Central memory CD8-positive, alpha-beta T cell (primary cell): ENCODE measurements around the gene SHISA3.
A peak's percentile ranks its signal among the peaks of the same experiment; 100 is the strongest.
"Not testable (repeated sequence)": the region's sequence is repeated elsewhere in the genome, so short reads cannot be mapped to it uniquely, and the experiment has no call there.

Experiments used
- ATAC-seq: fragments of 150-1000 bp; cut with Tn5 transposase; replicated peaks from 2 replicates; pipeline ENCODE4 v1.10.0; 2022; ENCODE audit warnings: mild to moderate bottlenecking, moderate FRiP score, moderate number of reproducible peaks; ENCODE audit not compliant: poor library complexity, severe bottlenecking; ENCODE audit errors: extremely low read depth
- DNase-seq, 2 donors: peaks; one replicate each; pipeline ENCODE4 v3.0.0; 2021; ENCODE audit warnings: low spot score in 2 of 2
- H3K27ac Mint-ChIP-seq: one replicate; pipeline ENCODE4 v1.8.0; 2022; ENCODE audit warnings: low read depth, mild to moderate bottlenecking, moderate library complexity, mixed read lengths
- H3K27me3 Mint-ChIP-seq: one replicate; pipeline ENCODE4 v1.8.0; 2022; ENCODE audit warnings: mixed read lengths
- H3K36me3 Mint-ChIP-seq: one replicate; pipeline ENCODE4 v1.8.0; 2022; ENCODE audit warnings: mild to moderate bottlenecking, moderate library complexity, mixed read lengths; ENCODE audit not compliant: insufficient read depth
- H3K4me1 Mint-ChIP-seq: one replicate; pipeline ENCODE4 v1.8.0; 2022; ENCODE audit warnings: mixed read lengths
- H3K4me3 Mint-ChIP-seq: one replicate; pipeline ENCODE4 v1.8.0; 2022; ENCODE audit warnings: mild to moderate bottlenecking, moderate library complexity, mixed read lengths
- H3K9me3 Mint-ChIP-seq: one replicate; pipeline ENCODE4 v1.8.0; 2022; ENCODE audit warnings: mixed read lengths

SHISA3 gene

DNA sequence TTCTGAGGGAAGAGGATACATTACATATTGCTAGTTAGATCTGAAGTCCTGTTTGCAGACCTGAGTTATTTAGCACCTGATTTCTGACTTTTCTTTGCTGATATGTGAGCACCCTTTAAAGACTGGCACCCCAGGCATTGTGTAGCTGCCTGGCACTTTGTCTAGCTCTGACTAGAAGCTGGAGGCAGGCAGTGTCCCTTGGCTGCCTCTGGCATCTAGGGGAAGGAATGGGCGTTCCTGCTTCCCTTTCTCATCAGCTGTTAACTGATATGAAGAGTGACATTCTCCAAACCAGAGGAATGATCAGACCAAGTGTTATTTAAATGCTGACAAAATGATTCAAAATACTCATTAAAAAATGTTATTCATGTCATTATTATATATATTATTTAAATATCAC is 30.3 kb upstream of the SHISA3 start:
- no peak for DNase-seq
- H3K9me3 Mint-ChIP-seq, result no peaks in the 10 kb centered on the region

DNA sequence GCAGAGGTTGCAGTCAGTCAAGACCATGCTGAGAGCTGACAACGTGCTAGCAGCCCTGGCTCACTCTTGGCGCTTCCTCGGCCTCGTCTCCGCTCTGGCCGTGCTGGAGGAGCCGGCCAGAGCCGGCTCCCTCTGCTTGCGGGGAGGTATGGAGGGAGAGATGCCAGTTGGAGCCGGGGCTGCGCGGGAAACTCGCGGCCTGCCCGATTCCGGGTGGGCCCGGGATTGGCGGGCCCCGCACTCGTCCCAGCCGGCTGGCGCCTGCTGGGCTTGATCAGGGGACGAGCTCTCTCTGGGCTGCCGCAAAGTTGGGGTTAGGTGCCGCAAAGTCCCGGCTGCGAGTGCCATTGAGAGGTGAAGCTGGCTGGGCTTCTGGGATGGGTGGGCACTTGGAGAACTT is 27.8 kb upstream of the SHISA3 start:
- no peak for DNase-seq
- no peaks in the 10 kb centered on the region for H3K9me3 Mint-ChIP-seq
- no peak overlapping the region for H3K27ac Mint-ChIP-seq
- no peaks in the 10 kb centered on the region for H3K4me1 Mint-ChIP-seq
- no peaks in the 10 kb centered on the region for H3K36me3 Mint-ChIP-seq
- H3K27me3 Mint-ChIP-seq, result peaks cover 24% of the 10 kb centered on the region
- no peak overlapping the region for H3K4me3 Mint-ChIP-seq
- ATAC-seq, result no peak

More for the DNA sequence above, 30.3 kb upstream of the SHISA3 start:
- no peaks in the 10 kb centered on the region for H3K36me3 Mint-ChIP-seq
- no peak for ATAC-seq
- H3K4me1 Mint-ChIP-seq, result no peaks in the 10 kb centered on the region
- peaks cover 33% of the 10 kb centered on the region for H3K27me3 Mint-ChIP-seq
- H3K4me3 Mint-ChIP-seq, result no peak overlapping the region
- no peak overlapping the region for H3K27ac Mint-ChIP-seq

DNA sequence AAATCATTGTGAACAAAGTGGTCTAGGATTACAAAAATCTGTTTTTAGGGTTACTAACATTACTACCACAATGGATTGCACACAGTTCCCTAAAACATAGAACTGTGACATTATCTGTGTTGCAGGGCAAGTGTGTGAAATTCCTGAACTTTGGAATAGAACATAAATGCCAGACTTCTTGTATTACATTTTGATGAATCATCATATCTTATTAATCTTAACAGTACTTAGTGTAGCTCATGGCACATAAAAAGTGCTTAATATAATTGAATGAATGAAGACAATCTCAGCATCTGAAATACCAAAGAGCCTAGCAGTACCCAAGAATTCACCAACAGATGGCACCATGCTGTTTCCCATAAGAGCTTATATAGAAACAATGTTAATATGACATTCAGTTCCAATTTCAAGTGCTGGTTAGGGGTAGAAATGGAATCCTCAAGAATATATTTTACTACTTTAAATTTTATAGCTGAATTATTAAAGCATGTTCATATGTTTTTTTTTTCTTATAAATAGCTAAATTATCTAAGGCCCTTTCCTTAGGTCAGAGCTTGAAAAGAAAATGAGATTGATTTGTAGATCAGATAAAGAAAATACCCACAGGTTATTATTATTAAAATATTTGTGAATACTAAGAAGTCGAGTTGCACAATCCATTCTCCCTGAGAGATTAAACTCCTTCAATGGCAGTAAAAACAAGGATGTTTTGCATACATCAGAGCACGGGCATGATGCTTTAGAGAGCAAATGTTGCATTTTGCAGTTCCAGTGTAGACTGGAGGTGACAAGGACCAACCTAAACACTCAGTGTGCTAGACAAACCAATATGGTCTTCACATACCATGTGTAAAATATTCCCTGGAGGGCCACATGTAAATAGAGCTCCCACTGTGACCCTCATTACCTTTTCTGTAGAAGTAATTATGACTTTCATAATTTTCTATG is 25.7 kb upstream of the SHISA3 start:
- H3K4me1 Mint-ChIP-seq, result no peaks in the 10 kb centered on the region
- ATAC-seq, result no peak
- no peaks in the 10 kb centered on the region for H3K9me3 Mint-ChIP-seq
- H3K4me3 Mint-ChIP-seq, result no peak overlapping the region
- no peaks in the 10 kb centered on the region for H3K36me3 Mint-ChIP-seq
- DNase-seq, result no peak
- peaks cover 36% of the 10 kb centered on the region for H3K27me3 Mint-ChIP-seq
- H3K27ac Mint-ChIP-seq, result no peak overlapping the region

DNA sequence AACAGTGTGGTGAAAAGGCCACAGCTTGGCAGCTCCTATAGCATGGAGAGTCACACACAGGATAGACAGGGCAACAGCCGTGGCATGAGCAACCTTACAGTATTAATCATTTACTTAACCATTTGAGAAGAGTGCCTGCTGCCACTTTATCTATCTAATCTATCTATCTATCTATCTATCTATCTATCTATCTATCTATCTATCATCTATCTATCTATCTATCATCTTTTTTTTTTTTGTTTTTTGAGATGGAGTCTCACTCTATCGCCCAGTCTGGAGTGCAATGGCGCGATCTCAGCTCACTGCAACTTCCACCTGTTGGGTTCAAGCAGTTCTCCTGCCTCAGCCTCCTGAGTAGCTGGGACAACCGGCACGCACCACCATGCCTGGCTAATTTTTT is 25.0 kb upstream of the SHISA3 start:
- ATAC-seq, H3K4me3 Mint-ChIP-seq, H3K4me1 Mint-ChIP-seq, H3K36me3 Mint-ChIP-seq, H3K9me3 Mint-ChIP-seq, DNase-seq, H3K27ac Mint-ChIP-seq: not testable (repeated sequence)
- H3K27me3 Mint-ChIP-seq, result peaks cover 29% of the 10 kb centered on the region

DNA sequence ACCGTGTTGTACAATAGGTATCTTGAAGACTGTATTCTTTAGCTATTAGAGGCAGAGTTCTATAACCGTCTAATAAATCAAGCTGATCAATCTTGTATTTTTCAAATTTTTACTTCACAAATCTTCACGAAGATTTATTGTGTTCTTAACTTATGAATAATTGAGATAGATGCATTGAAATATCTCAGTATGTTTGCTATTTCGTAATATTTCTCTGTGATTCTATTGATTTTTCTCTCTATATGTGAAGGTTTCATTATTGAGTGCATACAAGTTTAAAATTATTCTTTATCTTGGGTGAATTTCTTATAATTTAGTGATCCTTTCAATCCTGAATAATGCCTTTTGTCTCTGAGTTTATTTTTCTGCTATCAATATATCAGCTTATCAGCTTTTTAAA is 19.8 kb upstream of the SHISA3 start:
- no peaks in the 10 kb centered on the region for H3K36me3 Mint-ChIP-seq
- H3K27ac Mint-ChIP-seq, result no peak overlapping the region
- H3K27me3 Mint-ChIP-seq, result peaks cover 54% of the 10 kb centered on the region
- DNase-seq (no peak), ATAC-seq (no peak)
- no peaks in the 10 kb centered on the region for H3K4me1 Mint-ChIP-seq
- H3K9me3 Mint-ChIP-seq, result no peaks in the 10 kb centered on the region
- H3K4me3 Mint-ChIP-seq, result no peak overlapping the region

DNA sequence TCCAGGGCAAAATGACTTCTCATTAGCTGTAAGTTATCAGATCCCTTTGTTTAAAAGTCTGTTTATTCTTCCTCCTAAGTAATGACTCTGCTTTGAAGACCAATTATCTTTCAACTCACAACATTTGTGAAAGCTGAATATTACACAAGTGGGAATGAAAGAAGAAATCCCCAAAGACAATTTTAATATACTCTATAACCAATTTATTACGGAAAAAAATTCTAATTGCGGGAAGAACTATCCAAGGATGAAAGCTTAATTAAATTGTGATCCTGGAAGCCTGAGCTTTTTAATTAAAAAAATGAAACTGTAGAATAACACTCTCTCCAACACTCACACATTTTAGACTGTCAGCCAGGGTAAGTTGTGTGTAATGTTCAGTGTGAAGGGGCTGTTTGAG is 15.6 kb upstream of the SHISA3 start:
- Mint-ChIP-seq H3K36me3 (peaks cover 3% of the 10 kb centered on the region), H3K27me3 (peaks cover 44% of the 10 kb centered on the region), H3K4me1 (no peaks in the 10 kb centered on the region), H3K9me3 (no peaks in the 10 kb centered on the region), H3K4me3 (no peak overlapping the region), H3K27ac (no peak overlapping the region)
- no peak for DNase-seq
- no peak for ATAC-seq

DNA sequence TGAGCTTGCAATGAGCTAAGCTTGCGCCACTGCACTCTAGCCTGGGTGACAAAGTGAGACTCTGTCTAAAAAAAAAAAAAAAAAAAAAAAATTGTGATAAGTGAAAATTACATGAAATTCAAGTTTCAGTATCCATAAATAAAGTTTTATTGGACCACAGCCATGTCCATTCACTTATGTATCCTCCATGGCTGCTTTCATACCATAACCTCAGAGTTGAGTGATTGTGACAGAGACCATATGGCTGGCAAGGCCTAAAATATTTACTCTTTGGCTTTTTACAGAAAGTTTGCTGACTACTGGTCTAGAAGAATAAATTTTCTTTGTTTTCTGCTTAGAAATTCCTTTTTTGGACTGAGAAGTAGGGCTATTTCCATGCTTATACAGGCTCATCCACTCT is 11.8 kb upstream of the SHISA3 start:
- ATAC-seq (no peak), DNase-seq (no peak)
- Mint-ChIP-seq H3K4me3 (no peak overlapping the region), H3K4me1 (no peaks in the 10 kb centered on the region), H3K27me3 (peaks cover 33% of the 10 kb centered on the region), H3K27ac (no peak overlapping the region), H3K9me3 (no peaks in the 10 kb centered on the region), H3K36me3 (peaks cover 3% of the 10 kb centered on the region)

DNA sequence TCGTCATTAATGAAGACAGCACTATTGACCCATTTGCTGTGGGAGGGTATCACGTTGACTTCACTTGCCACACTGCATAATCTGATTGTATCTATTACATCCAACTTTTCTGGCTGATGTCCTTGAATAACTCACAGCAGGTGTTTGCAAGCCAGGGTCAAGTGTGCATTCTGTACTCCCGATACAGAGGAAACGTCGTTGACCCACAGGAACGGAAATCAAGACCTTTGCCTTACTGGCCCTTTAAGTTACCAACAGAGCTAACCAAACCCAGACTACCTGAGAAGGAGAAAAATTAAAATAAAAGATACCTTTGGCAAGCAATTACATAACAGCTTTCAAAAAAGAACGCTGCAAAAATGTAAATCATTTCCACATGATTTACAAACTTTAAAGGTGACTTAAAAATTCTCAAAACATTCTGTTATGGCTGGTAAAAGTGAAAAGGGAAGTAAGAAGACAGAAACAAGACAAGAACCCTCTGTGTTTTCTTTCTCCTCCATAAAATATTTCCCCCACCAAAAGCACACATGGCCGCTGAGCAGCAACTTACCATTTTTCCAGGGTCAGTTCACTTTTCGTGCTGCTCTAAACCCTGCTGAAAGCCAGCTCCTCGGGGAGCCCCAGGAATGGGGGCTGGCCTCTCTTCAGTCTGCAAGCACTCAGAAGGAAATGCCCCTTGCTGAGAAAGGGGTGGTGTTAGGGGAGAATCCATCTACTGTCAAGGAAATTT is 6.5 kb upstream of the SHISA3 start:
- H3K27ac Mint-ChIP-seq, result no peak overlapping the region
- ATAC-seq (no peak), DNase-seq (no peak)
- H3K4me1 Mint-ChIP-seq, result no peaks in the 10 kb centered on the region
- H3K9me3 Mint-ChIP-seq, result no peaks in the 10 kb centered on the region
- H3K36me3 Mint-ChIP-seq, result no peaks in the 10 kb centered on the region
- H3K27me3 Mint-ChIP-seq, result peaks cover 25% of the 10 kb centered on the region
- H3K4me3 Mint-ChIP-seq, result no peak overlapping the region

DNA sequence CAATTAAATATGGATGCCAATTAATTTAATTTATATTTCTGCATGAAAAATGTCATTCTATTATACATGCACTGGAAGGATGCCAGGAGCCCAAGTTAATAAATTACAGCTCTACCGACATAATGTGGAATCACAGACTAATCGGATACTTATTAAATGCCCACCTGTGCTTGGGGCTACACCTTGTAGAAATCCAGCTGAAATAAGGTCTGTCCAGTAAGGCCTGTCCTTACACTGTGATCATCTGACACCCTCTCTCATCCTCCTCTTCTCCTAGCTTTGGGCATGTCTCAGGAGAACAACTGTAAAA is 6.0 kb upstream of the SHISA3 start:
- H3K27me3 Mint-ChIP-seq, result peaks cover 29% of the 10 kb centered on the region
- no peak for DNase-seq
- H3K4me1 Mint-ChIP-seq, result no peaks in the 10 kb centered on the region
- H3K27ac Mint-ChIP-seq, result no peak overlapping the region
- no peaks in the 10 kb centered on the region for H3K36me3 Mint-ChIP-seq
- H3K9me3 Mint-ChIP-seq, result no peaks in the 10 kb centered on the region
- H3K4me3 Mint-ChIP-seq, result no peak overlapping the region
- no peak for ATAC-seq

DNA sequence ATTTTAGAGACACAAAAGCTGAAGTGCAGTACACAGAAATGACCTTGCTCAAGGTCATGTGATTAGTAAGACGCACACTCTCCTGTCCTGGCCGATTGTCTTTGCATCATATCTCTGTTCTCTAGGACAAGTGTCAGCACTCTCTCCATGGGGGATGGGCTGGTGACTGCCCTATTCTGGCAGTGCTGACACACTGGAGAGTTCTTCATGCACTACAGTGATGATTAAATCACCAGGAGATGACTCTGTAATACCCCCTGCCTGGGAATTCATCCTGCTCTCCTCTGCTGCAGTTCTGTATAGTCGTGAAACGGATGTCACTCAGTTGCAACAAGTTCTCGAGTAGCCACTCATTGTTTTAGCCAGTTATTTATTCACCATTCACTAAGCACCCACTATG is 5.3 kb upstream of the SHISA3 start:
- DNase-seq (no peak), ATAC-seq (no peak)
- peaks cover 6% of the 10 kb centered on the region for H3K4me1 Mint-ChIP-seq
- H3K9me3 Mint-ChIP-seq, result no peaks in the 10 kb centered on the region
- H3K36me3 Mint-ChIP-seq, result no peaks in the 10 kb centered on the region
- peaks cover 29% of the 10 kb centered on the region for H3K27me3 Mint-ChIP-seq
- no peak overlapping the region for H3K4me3 Mint-ChIP-seq
- H3K27ac Mint-ChIP-seq, result no peak overlapping the region

DNA sequence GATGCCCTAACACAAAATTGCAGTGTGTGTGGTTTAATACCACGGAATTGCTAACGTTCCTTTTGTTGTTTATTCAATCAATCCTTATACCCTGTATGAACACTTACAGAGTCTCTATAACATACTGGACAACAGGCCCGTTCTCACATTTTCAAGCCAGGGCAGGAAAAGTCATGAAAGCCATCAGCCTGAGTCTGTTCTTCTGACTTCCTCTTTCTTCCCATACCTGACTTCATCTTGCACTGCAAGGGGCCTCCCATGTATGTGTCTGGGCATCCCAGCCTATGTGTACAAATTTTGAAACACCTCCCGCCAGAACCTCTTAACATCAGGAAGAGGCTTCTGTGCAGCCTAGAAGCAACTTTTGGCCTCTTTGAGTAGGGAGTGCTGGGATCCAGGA is 4.9 kb upstream of the SHISA3 start:
- ATAC-seq, result no peak
- H3K4me1 Mint-ChIP-seq, result peaks cover 11% of the 10 kb centered on the region

DNA sequence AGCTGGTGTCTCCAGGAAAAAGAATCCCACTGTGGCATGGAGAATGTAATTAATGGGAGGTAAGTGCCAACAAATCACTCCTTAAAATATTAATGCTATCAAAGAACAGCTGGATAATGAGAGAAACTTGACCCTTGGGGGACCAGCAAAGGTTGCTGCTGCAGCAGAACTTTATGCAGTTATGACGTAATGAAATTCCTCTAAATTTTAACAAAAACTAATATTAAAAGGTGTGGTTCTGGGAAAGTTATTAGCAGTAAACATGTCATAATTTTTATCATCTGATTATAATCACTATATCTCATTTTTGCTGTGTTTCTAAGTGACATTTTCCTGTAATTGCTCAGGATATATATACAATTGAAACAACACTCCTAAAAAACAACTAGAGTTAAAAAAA is 1.7 kb upstream of the SHISA3 start:
- DNase-seq (no peak), ATAC-seq (no peak)
- H3K27ac Mint-ChIP-seq, result no peak overlapping the region
- peaks cover 56% of the 10 kb centered on the region for H3K27me3 Mint-ChIP-seq
- no peak overlapping the region for H3K4me3 Mint-ChIP-seq
- peaks cover 35% of the 10 kb centered on the region for H3K4me1 Mint-ChIP-seq
- no peaks in the 10 kb centered on the region for H3K9me3 Mint-ChIP-seq
- H3K36me3 Mint-ChIP-seq, result no peaks in the 10 kb centered on the region

More for the DNA sequence above, 4.9 kb upstream of the SHISA3 start:
- H3K27me3 Mint-ChIP-seq, result peaks cover 29% of the 10 kb centered on the region
- no peak overlapping the region for H3K4me3 Mint-ChIP-seq
- H3K36me3 Mint-ChIP-seq, result no peaks in the 10 kb centered on the region
- H3K27ac Mint-ChIP-seq, result no peak overlapping the region
- H3K9me3 Mint-ChIP-seq, result no peaks in the 10 kb centered on the region
- DNase-seq, result no peak

DNA sequence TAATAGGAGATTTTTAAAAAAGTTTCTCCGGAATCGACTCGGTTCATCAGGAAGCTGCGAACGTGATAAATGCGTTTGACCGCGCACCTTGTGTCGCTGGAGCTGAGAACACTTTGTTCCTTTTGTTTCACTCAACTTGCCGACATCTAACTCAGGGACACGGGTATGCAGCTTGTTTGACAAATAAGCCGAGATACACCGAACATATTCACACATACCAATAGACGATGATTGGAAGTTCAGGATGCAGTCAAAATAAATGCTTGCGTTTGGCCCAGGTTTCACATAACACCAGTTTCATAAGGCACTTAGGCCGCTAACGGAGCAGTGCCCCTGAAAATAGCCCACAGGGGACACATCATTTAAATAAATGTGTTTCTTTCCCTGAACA is 932 bp upstream of the SHISA3 start:
- Mint-ChIP-seq H3K27me3 (peaks cover 63% of the 10 kb centered on the region), H3K27ac (no peak overlapping the region), H3K9me3 (no peaks in the 10 kb centered on the region)

More for the DNA sequence above, 932 bp upstream of the SHISA3 start:
- no peak for ATAC-seq
- Mint-ChIP-seq H3K36me3 (no peaks in the 10 kb centered on the region), H3K4me3 (peak overlapping the region; percentile 77), H3K4me1 (peaks cover 35% of the 10 kb centered on the region)
- no peak for DNase-seq
